HFF-Myc (cell line): ENCODE measurements around the gene THOC6.
"Not testable (repeated sequence)": the region's sequence is repeated elsewhere in the genome, so short reads cannot be mapped to it uniquely, and the experiment has no call there.

ENCODE experiments used
- DNase-seq: peaks from one replicate; pipeline ENCODE4 v3.0.0-alpha.2; 2011; ENCODE audit warnings: low read depth; ENCODE audit errors: extremely low read depth
- H3K4me3 ChIP-seq: replicated peaks from 2 replicates; pipeline ENCODE4 v1.5.1; 2011; ENCODE audit warnings: low read depth, mild to moderate bottlenecking, control low read depth, low read length
- CTCF ChIP-seq: IDR thresholded peaks from 2 replicates; pipeline ENCODE4 v1.5.1; 2012; ENCODE audit warnings: mild to moderate bottlenecking, low read depth, low read length, control low read depth; ENCODE audit errors: missing control alignments

Gene THOC6

GRCh38 chr16:3054965-3055733 lies 31.3 kb downstream of the THOC6 start:
- TF ChIP-seq CTCF, result no peak
- DNase-seq, result no peak
- no peak overlapping the region for H3K4me3 ChIP-seq

- not testable (repeated sequence) for H3K4me3 ChIP-seq, DNase-seq
Observed at GRCh38 chr16:3055734-3056115, 31.9 kb downstream of the THOC6 start.

GRCh38 chr16:3056336-3057180 lies 32.7 kb downstream of the THOC6 start:
- no peak for DNase-seq
- H3K4me3 ChIP-seq, result no peak overlapping the region
- TF ChIP-seq CTCF, result no peak

- DNase-seq, result no peak
- H3K4me3 ChIP-seq, result peak overlapping the region; percentile 76
- no peak for TF ChIP-seq CTCF
Observed at GRCh38 chr16:3057181-3058138, 33.6 kb downstream of the THOC6 start.

GRCh38 chr16:3058139-3059030 lies 34.5 kb downstream of the THOC6 start:
- DNase-seq, result no peak
- no peak for TF ChIP-seq CTCF
- peak overlapping the region; percentile 76 for H3K4me3 ChIP-seq

- DNase-seq, result peak; percentile 31
- H3K4me3 ChIP-seq, result peak overlapping the region; percentile 76
- TF ChIP-seq CTCF, result peak; percentile 52
Observed at GRCh38 chr16:3059041-3059722, 35.3 kb downstream of the THOC6 start.
